NB4 (cell line): Measurements from ENCODE around the gene IFNLR1.

Experiments
- MYC ChIP-seq: IDR thresholded peaks from 2 replicates; pipeline ENCODE4 v1.6.1; 2011; ENCODE audit warnings: low read depth, low read length
- POLR2A ChIP-seq: IDR thresholded peaks from 2 replicates; pipeline ENCODE4 v1.6.1; 2011; ENCODE audit warnings: mild to moderate bottlenecking; ENCODE audit not compliant: insufficient read length; ENCODE audit errors: extremely low read depth
- TF ChIP-seq, protein P1 (sequence below): IDR thresholded peaks from one replicate; pipeline ENCODE4 v1.5.1; 2012; ENCODE audit warnings: low read depth, low read length

- TF ChIP-seq, protein P1, sequence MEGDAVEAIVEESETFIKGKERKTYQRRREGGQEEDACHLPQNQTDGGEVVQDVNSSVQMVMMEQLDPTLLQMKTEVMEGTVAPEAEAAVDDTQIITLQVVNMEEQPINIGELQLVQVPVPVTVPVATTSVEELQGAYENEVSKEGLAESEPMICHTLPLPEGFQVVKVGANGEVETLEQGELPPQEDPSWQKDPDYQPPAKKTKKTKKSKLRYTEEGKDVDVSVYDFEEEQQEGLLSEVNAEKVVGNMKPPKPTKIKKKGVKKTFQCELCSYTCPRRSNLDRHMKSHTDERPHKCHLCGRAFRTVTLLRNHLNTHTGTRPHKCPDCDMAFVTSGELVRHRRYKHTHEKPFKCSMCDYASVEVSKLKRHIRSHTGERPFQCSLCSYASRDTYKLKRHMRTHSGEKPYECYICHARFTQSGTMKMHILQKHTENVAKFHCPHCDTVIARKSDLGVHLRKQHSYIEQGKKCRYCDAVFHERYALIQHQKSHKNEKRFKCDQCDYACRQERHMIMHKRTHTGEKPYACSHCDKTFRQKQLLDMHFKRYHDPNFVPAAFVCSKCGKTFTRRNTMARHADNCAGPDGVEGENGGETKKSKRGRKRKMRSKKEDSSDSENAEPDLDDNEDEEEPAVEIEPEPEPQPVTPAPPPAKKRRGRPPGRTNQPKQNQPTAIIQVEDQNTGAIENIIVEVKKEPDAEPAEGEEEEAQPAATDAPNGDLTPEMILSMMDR = no peak
- no peak for TF ChIP-seq POLR2A
- no peak for TF ChIP-seq MYC
Observed at GRCh38 chr1:24161270-24161669, 25.8 kb downstream of the IFNLR1 start.
